ENCODE measurements around the gene POLR3G. TPM values are rescaled to one million over a fixed set of nuclear protein-coding genes. Genes with fewer than 3 reads are reported as not detected.

POLR3G gene
- total RNA-seq, 1 donor from 2014 or later: 5.4 TPM

- H3K27ac ChIP-seq: no peak overlapping the region
- no peaks in the 10 kb centered on the region for H3K27me3 ChIP-seq
- no peak overlapping the region for H3K4me3 ChIP-seq
- peaks cover 11% of the 10 kb centered on the region for H3K4me1 ChIP-seq
- TF ChIP-seq POLR2A (IDR thresholded peaks at IDR 0.05) (no peak), POLR2AphosphoS5 (IDR thresholded peaks at IDR 0.05; ENCODE audit: insufficient read depth in 1 of 2, low read depth in 1 of 2) (no peak), CTCF (IDR thresholded peaks at IDR 0.05) (no peak)
- no peaks in the 10 kb centered on the region for H3K9me3 ChIP-seq
- intact Hi-C loops (cut with DNase I): no loop called here
- no peaks in the 10 kb centered on the region for H3K36me3 ChIP-seq
- DNase-seq (ENCODE audit: extremely low spot score in 2 of 2): no peak
These were observed 3.1 kb downstream of the POLR3G start for GRCh38 chr5:90477621-90478215.

DNA sequence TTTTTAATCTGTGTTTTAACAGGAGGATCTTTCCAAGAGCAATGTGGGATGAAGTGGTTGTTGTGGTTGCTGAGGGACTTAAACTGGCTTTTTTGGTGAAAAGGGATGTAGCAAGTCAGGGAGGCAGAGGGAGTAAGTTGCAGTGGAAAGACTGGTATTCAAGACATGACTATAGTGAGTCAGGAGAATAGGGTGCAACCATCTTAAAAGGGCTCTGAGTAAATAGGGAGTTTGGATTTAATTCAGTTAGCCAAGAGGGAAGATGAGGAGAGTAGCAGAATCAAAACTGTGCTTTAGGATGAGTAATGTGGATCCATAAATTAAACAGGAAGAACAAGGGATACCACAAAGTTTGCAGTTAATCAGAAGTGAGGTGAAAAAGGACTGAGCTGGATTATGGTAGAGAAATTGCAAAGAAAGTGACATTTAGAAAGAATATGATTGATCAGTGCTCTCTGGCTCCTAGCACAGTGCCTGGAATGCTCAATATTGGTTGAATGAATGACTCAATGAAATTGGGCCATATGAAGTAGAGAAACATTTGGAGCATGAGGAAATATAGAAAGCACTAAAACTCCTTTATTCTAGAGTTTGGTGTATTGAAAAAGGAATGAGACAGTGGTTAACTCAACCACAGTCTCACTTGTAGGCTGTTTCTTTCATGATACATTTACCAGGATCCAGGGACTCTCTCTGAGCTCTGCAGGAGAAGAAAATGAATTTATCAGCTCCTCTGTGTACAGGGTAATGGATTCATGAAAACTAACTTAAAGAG lies 5.1 kb downstream of the POLR3G start:
- Histone ChIP-seq H3K27ac (no peak overlapping the region), H3K4me1 (no peaks in the 10 kb centered on the region), H3K4me3 (no peak overlapping the region), H3K9me3 (no peaks in the 10 kb centered on the region), H3K27me3 (no peaks in the 10 kb centered on the region), H3K36me3 (no peaks in the 10 kb centered on the region)
- intact Hi-C loops (cut with DNase I): no loop called here
- no peak for DNase-seq (ENCODE audit: extremely low spot score in 2 of 2)
- TF ChIP-seq POLR2AphosphoS5 (IDR thresholded peaks at IDR 0.05; ENCODE audit: insufficient read depth in 1 of 2, low read depth in 1 of 2) (no peak), POLR2A (IDR thresholded peaks at IDR 0.05) (no peak)

DNA sequence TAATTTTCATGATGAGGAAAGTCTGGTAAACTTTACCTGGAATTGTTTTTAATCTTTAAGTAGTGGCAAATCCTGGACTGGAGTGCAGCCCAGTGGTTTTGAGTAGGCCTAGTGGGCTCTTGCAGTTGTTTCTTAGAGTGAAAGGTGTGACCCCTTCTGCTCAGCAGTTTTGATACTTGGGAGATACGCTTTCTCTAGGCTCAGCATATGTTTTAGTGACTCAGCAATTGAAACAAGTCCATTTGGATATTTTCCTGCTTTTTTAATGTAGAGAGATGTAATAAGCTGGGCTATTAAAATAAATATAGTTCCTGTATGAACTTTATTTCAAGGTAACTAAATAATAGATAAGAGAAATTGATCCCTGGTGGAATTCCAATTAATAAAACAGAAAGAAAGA lies 6.0 kb downstream of the POLR3G start:
- no peak for TF ChIP-seq POLR2AphosphoS5 (IDR thresholded peaks at IDR 0.05; ENCODE audit: insufficient read depth in 1 of 2, low read depth in 1 of 2)
- no peak for TF ChIP-seq CTCF (IDR thresholded peaks at IDR 0.05)
- TF ChIP-seq POLR2A (IDR thresholded peaks at IDR 0.05): no peak
- intact Hi-C loops (cut with DNase I): no loop called here

GRCh38 chr5:90483206-90483605 lies 8.5 kb downstream of the POLR3G start:
- DNase-seq (ENCODE audit: extremely low spot score in 2 of 2): no peak
- Histone ChIP-seq H3K9me3 (no peaks in the 10 kb centered on the region), H3K27me3 (no peaks in the 10 kb centered on the region), H3K4me3 (no peak overlapping the region), H3K27ac (no peak overlapping the region), H3K4me1 (no peaks in the 10 kb centered on the region), H3K36me3 (no peaks in the 10 kb centered on the region)
- intact Hi-C loops (cut with DNase I): no loop called here
- TF ChIP-seq POLR2AphosphoS5 (IDR thresholded peaks at IDR 0.05; ENCODE audit: insufficient read depth in 1 of 2, low read depth in 1 of 2) (no peak), CTCF (IDR thresholded peaks at IDR 0.05) (no peak), POLR2A (IDR thresholded peaks at IDR 0.05) (no peak)

More for the DNA sequence above, 6.0 kb downstream of the POLR3G start:
- no peaks in the 10 kb centered on the region for H3K27me3 ChIP-seq
- H3K4me3 ChIP-seq: no peak overlapping the region
- no peaks in the 10 kb centered on the region for H3K36me3 ChIP-seq
- H3K27ac ChIP-seq: no peak overlapping the region
- DNase-seq (ENCODE audit: extremely low spot score in 2 of 2): no peak
- no peaks in the 10 kb centered on the region for H3K4me1 ChIP-seq
- H3K9me3 ChIP-seq: no peaks in the 10 kb centered on the region

DNA sequence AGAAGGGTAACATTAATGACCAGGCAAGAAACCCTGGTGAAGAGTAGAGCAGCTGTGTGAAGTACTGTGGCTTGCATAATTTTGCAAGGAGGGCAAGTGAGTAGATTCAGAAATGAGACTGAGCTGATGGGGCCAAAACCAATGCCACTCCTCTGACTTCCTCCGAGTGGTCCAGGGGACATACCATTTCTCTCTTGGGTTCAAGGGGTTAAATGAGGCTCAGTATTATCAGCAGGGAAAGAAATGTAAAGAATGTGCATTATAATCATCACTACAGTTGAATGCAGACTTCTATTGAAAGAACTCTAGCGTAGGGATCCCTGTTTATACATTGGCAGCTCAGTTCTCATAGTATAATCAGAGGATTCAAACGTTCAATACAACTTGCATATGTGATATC lies 9.9 kb downstream of the POLR3G start:
- no peaks in the 10 kb centered on the region for H3K27me3 ChIP-seq
- no peak overlapping the region for H3K27ac ChIP-seq
- H3K4me1 ChIP-seq: no peaks in the 10 kb centered on the region
- no peak overlapping the region for H3K4me3 ChIP-seq
- no peak for TF ChIP-seq POLR2AphosphoS5 (IDR thresholded peaks at IDR 0.05; ENCODE audit: insufficient read depth in 1 of 2, low read depth in 1 of 2)
- no peak for TF ChIP-seq CTCF (IDR thresholded peaks at IDR 0.05)
- no peak for TF ChIP-seq POLR2A (IDR thresholded peaks at IDR 0.05)
- H3K36me3 ChIP-seq: no peaks in the 10 kb centered on the region
- no peaks in the 10 kb centered on the region for H3K9me3 ChIP-seq
- DNase-seq (ENCODE audit: extremely low spot score in 2 of 2): no peak
- intact Hi-C loops (cut with DNase I): no loop called here

All from vagina (tissue), 2 donors.